Stimulated activated CD8-positive, alpha-beta memory T cell treated with anti-CD3 and anti-CD28 coated beads, Interleukin-4, amount 100 ng/mL, for 24 hours (primary cell): ENCODE data around the gene ACACA.
"Not testable (repeated sequence)": the region's sequence is repeated elsewhere in the genome, so short reads cannot be mapped to it uniquely, and the experiment has no call there.

Experiments used
- DNase-seq: peaks from one replicate; pipeline ENCODE4 v3.0.0-alpha.2; 2020; ENCODE audit warnings: low read depth

Gene ACACA

GRCh38 chr17:37393352-37393751, 13.3 kb downstream of the ACACA start:
- no peak for DNase-seq

- DNase-seq: no peak
Measured at GRCh38 chr17:37392024-37392590, 14.5 kb downstream of the ACACA start.

GRCh38 chr17:37391146-37391545, 15.5 kb downstream of the ACACA start:
- no peak for DNase-seq

GRCh38 chr17:37389160-37389559, 17.5 kb downstream of the ACACA start:
- DNase-seq: no peak

- no peak for DNase-seq
Measured at GRCh38 chr17:37388266-37388665, 18.4 kb downstream of the ACACA start.

GRCh38 chr17:37386462-37386861, 20.2 kb downstream of the ACACA start:
- no peak for DNase-seq

GRCh38 chr17:37385474-37385990, 21.1 kb downstream of the ACACA start:
- no peak for DNase-seq

GRCh38 chr17:37384560-37385149, 22.0 kb downstream of the ACACA start:
- no peak for DNase-seq

- no peak for DNase-seq
Measured at GRCh38 chr17:37382056-37382455, 24.6 kb downstream of the ACACA start.

GRCh38 chr17:37375706-37376105, 30.9 kb downstream of the ACACA start, which contains the start of gene C17orf78:
Gene C17orf78 (plus strand): TSS chr17:37375985. CDS start chr17:37376093, 108 bp downstream.
- no peak for DNase-seq

GRCh38 chr17:37373530-37374159, 33.0 kb downstream of the ACACA start:
- peak; percentile 33 for DNase-seq

GRCh38 chr17:37368577-37368976, 38.1 kb downstream of the ACACA start:
- no peak for DNase-seq

- DNase-seq: no peak
Measured at GRCh38 chr17:37365589-37365988, 41.0 kb downstream of the ACACA start.

GRCh38 chr17:37361543-37361942, 45.1 kb downstream of the ACACA start:
- no peak for DNase-seq

GRCh38 chr17:37360632-37361031, 46.0 kb downstream of the ACACA start:
- DNase-seq: no peak

- DNase-seq: no peak
Measured at GRCh38 chr17:37359682-37360188, 46.9 kb downstream of the ACACA start.

- peak; percentile 88 for DNase-seq
Measured at GRCh38 chr17:37358830-37359681, 47.6 kb downstream of the ACACA start.

- peak; percentile 25 for DNase-seq
Measured at GRCh38 chr17:37358098-37358829, 48.4 kb downstream of the ACACA start.

- DNase-seq: not testable (repeated sequence)
Measured at GRCh38 chr17:37356796-37357569, 49.7 kb downstream of the ACACA start.

- DNase-seq: not testable (repeated sequence)
Measured at GRCh38 chr17:37346863-37347402, 59.7 kb downstream of the ACACA start.
